Spleen (tissue), 7 donors: ENCODE results near the gene PCSK6.

Experiments
- CTCF ChIP-seq, 11 experiments: fragments of 200-600 bp in 7 of 11; fragments of 450-650 bp in 4 of 11; sonication (generic) in 4 of 11; IDR thresholded peaks in 8 of 11; conservative IDR thresholded peaks in 3 of 11; 1 replicate in 7 of 11; 2 replicates in 4 of 11; pipeline versions ENCODE4 v1.4.0 to v1.8.0; 2016 to 2021; ENCODE audit warnings: antibody characterized with exemption in 11 of 11, inconsistent platforms in 4 of 11, mild to moderate bottlenecking in 1 of 11
- POLR2AphosphoS5 ChIP-seq, 3 donors: sonication (generic); formaldehyde crosslinking; IDR thresholded peaks; one replicate each; pipeline ENCODE4 v1.5.1; 2017; ENCODE audit warnings: antibody characterized with exemption in 3 of 3
- donor health status: DM: no; HTN: no; CAD: no; lungs with moderate emphysema.
- donor health status: DM: no; HTN: no; CAD: no.
- donor health status: DM: no; HTN: no; CAD: no.

- TF ChIP-seq POLR2AphosphoS5 (IDR thresholded peaks at IDR 0.05) (no peak), CTCF (IDR thresholded peaks at IDR 0.05 in 8 of 11, conservative IDR thresholded peaks at IDR 0.05 in 3 of 11) (no peak)
Measured at GRCh38 chr15:101474983-101475382, 14.5 kb downstream of the PCSK6 start.
